HG03354 (cell line): ENCODE results near the gene ZNF232.
"Not testable (repeated sequence)": the region's sequence is repeated elsewhere in the genome, so short reads cannot be mapped to it uniquely, and the experiment has no call there.

Experiments
- ATAC-seq: cut with Tn5 transposase; IDR thresholded peaks from one replicate; pipeline ENCODE4 v1.9.1; 2021; ENCODE audit warnings: mild to moderate bottlenecking; ENCODE audit not compliant: unreplicated experiment, poor library complexity, severe bottlenecking

ZNF232 gene

DNA sequence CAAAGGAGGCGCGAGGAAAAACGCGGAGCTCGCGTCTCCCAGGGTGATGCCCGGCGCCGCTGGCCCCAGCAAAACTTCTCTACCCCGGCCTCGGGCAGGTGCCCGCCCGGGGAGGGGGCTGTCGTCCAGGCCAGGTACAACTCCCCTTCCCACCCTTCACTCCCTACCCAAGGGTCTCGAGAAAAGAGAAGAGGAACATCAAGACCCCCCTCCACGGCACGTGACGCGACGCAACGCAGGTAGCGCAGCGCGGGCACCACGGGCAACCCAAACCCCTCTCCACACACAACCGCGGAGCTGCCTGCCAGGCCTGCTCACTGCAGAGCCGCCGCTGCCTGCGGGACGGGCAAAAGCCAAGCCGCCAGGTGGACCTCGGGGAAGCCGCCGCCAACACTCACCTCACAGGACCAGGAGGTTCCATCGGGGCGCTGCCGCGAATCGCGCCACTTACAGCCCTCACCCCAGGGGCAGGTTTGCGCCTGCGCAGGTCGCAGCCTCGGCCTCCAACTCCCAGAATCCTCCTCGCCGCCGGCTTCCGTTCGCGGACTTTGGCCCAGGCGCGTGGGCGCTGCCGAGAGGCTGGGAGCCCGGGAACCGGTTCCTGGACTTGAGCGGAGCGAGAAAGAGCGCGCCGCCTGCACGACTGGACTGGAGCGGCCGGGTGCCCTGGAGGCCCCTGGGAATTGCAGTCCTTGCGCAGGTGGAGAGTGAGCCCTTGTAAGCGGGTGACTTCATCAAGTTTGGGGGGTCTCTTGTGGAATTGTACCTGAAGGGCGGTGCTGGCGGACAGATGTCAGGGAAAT lies at the start of gene ZNF232:
Gene ZNF232, minus strand, starts transcription at position 477 of the 803 bp plus-strand sequence. Its CDS starts 56 bp downstream, at position 421.
- peak; percentile 79 for ATAC-seq

DNA sequence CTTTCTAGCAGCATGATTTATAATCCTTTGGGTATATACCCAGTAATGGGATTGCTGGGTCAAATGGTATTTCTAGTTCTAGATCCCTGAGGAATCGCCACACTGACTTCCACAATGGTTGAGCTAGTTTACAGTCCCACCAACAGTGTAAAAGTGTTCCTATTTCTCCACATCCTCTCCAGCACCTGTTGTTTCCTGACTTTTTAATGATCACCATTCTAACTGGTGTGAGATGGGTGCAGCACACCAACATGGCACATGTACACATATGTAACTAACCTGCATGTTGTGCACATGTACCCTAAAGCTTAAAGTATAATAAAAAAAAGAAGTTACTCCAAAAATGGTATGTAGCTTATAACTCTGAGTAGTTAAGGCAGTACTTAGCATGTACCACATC lies 49.0 kb upstream of the ZNF232 start:
- ATAC-seq, result not testable (repeated sequence)

DNA sequence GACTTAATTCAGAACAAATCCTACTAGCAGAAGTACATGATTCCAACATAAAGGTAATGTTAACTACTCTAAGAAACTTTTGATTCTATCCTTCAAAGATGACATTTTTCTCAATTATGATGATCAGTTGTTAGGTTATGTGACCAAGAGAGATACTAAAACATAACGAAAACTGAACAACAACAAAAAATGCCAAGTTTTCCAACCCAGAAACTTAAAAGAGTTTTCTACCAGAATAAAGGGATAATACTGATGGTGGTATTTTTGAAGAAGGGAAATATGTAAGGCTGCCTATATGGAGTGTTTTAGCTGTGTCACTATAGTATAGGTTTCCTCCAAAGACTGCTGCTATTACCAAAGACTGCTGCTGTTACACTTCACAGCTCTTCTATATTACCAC lies 34.4 kb upstream of the ZNF232 start:
- ATAC-seq, result not testable (repeated sequence)

DNA sequence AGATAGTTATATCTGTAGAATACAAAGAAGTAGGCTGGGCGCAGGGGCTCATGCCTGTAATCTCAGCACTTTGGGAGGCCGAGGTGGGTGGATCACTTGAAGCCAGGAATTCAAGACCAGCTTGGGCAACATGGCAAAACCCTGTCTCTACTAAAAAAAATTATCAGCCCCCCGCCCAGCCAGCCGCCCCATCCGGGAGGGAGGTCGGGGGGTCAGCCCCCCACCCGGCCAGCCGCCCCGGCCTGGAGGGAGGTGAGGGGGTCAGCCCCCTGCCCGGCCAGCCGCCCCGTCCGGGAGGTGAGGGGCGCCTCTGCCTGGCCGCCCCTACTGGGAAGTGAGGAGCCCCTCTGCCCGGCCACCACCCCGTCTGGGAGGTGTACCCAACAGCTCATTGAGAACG lies 31.2 kb upstream of the ZNF232 start:
- ATAC-seq, result not testable (repeated sequence)

DNA sequence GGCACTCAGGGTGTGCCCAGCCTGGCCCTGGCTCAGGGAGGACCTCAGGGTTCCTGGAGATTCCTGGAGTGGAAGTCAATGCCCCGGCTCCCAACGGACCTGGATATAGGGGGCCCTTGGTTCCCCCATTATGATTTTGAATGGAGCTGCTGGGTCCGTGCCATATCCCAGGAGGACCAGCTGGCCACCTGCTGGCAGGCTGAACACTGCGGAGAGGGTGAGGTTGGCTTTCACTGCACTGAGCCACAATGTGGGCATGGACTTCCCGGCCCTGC lies 27.7 kb upstream of the ZNF232 start:
- no peak for ATAC-seq

DNA sequence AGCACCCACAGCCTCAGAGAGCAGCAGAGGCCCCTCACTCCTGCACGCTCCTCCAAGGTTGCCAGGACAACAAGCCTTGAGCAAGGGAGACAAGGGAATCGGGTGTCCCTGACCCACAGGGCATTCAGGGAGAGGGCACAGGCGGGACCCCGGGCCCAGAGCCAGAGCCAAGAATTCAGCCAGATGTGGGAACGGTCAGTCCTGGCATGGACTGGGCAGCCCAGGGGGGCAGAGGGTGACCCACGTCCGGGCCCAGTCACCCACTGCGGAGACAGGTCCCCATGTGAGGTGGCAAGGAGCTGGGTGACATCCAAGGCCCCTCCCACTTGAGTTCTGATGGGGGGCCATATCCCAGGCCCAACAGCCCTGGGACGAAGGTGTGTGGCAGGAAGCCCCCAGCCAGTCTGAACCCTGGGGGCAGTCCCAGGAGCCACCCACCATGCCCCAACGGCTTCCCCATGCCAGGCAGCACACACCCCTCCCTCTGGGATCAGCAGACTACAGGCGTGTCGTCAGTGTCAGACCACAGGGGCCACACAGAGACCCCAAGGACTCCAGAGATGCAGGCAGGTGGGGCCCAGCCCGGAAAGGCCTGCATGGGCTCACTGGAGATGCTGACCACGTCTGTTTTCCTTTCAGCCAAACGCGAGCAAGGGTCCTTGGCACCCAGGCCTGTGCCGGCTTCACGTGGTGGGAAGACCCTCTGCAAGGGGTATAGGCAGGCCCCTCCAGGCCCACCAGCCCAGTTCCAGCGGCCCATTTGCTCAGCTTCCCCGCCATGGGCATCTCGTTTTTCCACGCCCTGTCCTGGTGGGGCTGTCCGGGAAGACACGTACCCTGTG lies 27.2 kb upstream of the ZNF232 start:
- no peak for ATAC-seq

DNA sequence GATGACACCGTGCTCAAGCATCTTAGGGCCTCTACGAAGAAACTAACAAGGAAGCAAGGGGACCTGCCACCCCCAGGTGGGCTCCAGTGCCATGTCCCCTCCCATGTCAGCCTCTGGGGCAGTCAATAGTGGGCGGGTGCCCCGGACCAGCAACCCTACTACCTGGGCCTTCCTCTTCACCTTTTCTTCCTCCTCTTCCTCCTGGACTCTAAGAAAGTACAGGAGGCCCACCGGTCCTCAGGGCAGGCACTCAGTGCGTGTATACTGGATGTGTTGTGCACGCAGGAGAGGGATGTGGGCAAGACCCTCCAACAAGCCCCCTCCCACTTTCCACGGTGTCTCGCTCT lies 26.5 kb upstream of the ZNF232 start:
- ATAC-seq, result not testable (repeated sequence)

DNA sequence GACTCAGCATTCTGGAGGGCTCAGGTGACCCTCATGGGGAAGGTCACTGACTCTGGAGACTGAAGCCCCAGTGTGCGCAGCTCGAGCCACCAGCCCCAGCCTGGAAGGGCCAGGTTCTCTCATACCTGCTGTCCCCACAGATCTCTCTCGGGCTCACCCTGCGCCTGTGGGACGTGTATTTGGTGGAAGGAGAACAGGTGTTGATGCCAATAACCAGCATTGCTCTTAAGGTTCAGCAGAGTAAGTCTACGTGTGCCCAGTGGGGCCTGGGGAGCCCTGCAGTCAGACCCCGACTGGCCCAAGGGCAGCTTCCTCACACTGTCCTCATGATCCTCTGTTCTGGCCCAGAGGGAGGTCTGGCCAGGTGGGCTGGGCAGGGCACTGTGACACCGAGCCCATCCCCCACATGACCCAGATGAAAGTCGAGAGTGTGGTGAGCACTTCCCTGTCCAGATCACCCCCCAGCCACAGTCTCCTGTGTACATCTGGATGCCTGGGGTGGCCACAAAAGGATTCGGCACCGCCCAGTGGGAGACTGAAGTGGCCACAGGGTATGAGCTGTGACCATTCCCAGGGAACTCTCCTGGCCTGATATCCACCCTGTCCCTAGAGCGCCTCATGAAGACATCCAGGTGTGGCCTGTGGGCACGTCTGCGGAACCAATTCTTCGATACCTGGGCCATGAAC lies 26.0 kb upstream of the ZNF232 start:
- not testable (repeated sequence) for ATAC-seq

DNA sequence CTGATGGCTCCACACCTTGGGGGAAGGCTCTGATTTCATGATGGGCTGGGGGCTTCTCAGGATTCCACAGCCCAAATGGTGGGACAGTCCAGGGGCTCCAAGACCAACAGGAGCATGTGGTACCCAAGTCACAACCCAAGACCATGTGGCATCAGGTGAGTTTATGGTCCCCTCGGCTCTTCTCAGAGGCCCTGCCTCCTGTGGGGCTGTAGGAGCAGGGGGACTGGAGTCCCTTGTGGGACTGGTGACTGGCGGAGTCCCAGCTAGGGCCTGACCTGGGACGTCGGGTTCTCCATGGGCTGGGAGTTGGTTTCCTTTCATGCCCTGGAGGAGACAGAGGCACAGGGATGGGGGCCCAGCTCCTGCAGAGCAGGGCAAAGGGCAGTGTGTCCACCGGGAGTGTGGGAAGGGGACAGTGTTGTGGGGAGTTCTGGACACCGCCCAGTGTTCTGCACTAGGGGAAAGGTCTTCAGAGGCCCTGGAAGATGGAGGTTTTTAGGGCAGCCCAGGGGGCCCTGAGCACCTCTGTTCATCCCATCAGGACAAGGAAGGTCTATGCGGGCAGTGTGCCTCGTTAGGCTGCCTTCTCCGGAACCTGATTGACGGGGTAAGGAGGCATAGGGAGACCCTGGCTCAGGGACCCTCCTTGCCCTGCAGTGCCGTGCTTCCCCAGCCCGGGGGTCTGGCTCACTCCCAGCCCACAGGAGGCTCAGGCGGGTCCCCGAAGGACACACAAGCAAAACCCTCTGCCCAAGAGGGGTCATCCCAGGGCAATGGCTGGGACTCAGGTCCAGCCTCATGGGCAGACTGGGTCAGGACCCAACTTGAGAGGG lies 25.1 kb upstream of the ZNF232 start:
- not testable (repeated sequence) for ATAC-seq

DNA sequence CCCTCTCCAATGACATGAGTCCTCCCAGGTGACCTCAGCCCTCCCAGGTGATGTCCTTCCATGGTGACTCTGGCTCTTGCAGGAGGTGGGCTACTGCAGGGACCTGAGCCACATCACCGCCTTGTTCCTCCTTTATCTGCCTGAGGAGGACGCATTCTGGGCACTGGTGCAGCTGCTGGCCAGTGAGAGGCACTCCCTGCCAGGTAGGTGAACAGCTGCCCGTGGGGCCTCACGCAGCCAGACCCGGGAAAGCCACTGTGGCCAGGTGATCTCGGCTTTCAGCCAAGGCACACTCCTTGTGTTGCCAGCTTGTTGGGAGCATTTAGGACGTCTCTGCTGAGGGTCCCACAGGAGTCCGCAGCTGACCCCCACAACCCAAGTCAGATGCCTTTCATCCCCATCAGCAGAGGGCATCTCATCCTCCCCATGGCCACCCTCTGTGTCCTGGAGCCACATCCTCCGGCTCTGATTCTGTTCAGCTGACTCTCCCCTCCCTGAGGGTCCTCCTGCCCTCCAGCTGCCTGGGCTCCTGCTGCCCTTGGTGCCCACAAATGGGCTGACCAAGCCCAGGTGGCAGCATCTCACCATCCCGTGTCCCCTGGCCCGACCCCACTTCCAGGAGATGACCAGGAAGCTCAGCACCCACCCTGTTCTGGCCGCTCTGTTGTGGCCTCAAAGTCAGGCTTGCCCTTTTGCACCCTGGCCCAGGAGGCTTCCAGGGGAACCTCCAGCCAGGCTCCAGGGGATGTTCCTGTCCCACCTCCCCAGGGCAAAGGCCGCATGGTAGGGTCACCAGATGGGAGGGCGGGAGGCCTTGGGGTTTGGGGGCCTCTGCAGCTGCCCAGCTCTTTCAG lies 24.3 kb upstream of the ZNF232 start:
- ATAC-seq, result no peak

DNA sequence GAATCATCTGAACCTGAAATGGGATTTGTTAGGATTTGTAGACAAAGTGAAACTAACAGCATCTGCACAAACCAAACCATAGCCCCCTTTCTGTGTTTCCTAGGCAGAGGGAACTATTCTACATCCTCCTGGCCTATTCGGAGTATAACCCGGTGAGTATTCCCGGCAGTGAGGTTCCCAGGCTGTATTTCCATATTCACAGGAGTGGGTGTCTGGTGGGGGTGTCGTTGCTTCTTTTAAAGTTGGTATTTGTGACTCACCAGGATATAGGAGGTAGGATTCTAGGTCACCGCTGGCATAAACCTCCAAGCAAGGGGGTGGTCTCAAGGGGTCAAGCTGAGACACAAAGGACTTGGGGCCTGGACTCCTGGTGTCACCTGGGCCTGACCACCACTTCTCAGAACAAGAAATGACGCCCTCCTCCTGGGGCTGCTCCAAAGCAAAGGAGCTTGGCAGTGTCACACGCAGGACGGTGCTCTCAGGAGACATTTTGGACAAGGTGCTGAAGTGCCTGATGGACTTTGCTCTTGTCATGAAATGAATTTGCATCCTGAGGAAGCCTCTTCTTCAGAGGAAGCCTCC lies 23.5 kb upstream of the ZNF232 start:
- ATAC-seq, result not testable (repeated sequence)

DNA sequence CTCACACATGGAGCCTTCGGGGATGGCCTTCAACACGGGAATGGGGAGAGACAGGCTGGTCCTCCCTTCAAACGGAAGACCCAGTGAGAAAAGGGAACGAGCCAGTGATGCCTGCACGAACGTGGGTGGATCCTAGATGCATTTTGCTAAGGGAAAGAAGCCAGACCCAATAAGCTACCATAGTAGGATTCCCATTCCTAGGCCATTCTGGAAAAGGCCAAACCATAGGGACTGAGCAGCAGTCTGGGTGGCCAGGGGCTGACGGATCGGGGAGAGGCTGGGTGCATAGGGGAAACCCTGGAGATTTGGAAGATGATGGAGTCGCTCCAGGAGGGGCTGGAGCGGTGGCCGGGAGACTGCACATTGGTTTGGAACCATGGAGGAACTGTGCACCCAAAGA lies 22.9 kb upstream of the ZNF232 start:
- not testable (repeated sequence) for ATAC-seq

DNA sequence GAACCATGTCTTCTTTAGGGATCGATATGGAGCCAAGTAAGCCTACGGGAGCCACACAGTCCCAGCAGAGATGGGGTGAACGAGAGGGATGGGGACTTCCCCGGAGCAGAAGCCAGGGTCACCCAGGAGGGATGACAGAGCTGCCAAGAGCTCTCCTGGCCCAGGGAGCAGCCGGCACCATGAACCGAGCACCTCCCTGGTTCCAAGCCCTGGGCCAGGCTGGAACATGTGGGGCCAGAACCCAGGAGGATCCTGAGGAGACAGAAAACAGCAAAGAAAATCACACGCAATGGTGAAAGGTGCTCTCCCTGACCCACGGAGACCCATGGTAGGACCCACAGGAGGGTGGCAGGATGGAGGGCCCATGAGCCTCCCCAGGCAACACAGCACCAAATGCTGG lies 22.3 kb upstream of the ZNF232 start:
- ATAC-seq, result not testable (repeated sequence)

DNA sequence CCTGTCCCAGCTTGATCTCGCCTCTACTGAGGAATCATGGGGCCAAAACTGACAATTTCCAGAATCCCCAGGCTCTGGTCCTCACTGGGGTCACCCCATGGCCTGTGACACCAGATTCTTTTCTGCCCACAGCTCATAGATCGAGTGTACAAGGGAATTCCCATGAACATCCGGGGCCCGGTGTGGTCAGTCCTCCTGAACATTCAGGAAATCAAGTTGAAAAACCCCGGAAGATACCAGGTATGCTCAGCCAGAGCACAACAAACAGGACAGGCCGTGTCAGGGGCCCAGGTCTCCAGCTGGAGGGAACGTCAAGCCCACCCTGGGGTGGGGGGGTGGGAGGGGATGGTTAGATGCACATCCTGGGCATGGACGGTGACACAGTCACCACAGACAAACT lies 21.6 kb upstream of the ZNF232 start:
- ATAC-seq, result no peak

DNA sequence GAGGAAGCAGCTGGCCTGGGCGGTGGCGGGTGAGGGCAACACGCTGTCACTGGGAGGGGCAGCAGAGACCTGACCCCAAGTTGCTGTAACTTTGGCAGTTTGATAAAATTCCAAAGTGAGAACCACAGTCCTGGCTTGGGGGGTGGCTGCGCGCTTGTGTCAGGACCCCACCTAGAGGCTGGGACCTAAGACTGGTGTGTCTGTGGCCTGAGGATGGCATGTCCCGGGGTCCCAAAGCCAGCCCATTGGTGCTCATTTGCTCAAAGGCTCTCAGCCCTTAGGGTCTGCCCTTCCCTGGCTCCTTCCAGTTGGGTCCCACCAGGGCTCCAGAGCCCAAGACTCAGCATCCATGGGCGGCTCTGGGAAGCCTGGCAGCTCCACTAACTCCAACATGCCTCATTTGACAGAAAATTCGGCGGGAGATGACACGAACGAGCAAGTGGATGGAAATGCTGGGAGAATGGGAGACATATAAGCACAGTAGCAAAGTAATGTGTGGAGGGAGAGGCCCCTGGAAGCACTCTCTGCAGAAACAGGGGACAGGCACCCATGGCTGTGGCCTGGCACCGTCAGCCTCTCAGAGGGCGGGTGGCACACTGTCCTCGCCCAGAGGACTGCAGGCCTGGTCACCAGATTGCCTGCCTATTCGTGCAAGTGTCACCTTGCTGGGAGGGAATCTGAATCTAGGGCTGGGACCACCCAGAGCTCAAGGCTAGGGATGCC lies 21.0 kb upstream of the ZNF232 start:
- not testable (repeated sequence) for ATAC-seq

DNA sequence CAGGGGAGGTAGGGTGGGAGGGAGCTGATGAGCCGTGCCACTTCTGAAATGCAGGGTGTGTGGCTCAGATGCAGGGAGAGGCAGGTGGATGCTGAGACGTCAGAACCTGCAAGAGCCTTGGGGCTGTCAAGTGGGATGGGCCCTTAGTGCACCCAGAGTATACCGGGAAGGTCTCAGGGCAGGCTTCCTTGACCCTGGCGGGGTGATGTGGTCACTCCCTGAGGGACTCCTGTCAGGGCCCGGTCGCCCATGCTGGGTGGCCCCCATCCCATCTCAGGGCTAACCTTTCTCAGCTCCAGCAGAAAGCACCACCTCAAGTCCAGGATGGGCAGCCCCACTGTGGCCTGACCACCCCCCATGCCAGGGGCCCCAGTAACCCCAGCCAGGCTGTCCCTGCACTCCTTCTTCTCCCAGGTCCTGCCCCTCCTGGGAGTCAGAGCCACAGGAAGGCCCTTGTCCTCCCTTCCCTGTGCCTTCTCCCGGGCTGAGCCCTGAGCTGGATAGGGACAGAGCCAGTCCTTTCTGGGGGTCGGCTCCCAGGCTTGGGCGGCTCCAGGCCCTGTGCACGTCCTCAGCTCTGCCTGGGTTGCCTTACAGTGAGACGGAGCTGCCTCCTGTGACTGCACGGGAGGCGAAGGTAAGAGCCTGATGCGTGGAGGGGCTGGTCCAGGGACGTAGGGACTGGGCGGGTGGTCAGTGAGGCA lies 20.3 kb upstream of the ZNF232 start:
- ATAC-seq, result not testable (repeated sequence)

DNA sequence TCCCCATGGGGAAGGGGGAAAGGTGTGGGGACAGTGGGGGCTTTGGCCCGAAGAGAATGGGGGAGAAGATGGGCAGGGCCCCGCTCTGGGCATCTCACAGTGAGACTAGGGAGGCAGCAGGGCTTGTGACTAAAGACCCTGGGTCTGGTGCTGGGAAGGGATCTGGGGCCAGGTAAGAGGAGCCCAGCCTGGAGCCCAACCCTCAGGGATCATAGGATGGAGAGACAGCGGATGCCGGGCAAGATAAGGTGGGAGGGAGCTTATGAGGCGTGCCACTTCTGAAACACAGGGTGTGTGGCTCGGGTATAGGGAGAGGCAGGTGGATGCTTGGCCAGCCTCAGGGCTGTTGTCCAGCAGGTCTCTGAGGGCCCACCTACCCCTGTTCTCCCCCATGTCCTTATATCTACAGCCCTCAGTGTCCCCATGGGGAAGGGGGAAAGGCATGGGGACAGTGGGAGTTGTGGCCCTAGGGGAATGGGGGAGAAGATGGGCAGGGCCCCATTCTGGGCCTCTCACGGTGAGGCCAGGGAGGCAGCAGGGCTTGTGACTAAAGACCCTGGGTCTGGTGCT lies 19.6 kb upstream of the ZNF232 start:
- ATAC-seq, result no peak
